Panc1 (cell line): ENCODE results near the gene CUX1. TPM values are rescaled to one million over a fixed set of nuclear protein-coding genes. Genes with fewer than 3 reads are reported as not detected.

Experiments used
- ATAC-seq: fragments of 200-7000 bp; cut with Tn5 transposase; 2 replicates; pipeline ENCODE4 v1.9.1; 2020; ENCODE audit warnings: mild to moderate bottlenecking, moderate library complexity
- BruUV-seq: library from RNA; stranded (reverse); fragments of 400-500 nt; replicated peaks from 2 replicates; lab custom pipeline; 2021; lab: Mats Ljungman, UMichigan
- CTCF ChIA-PET: fragments of 300-600 bp; sonication (Branson Sonifier 250); formaldehyde crosslinking; loops from one replicate; lab custom pipeline; 2022; ENCODE audit warnings: antibody characterized with exemption; lab: Charles Lee
- POLR2A ChIA-PET: fragments of 300-600 bp; sonication (Branson Sonifier 250); formaldehyde crosslinking; loops from one replicate; lab custom pipeline; 2022; ENCODE audit warnings: antibody characterized with exemption; lab: Charles Lee
- DNase-seq: peaks from one replicate; pipeline ENCODE4 v3.0.0-alpha.2; 2010; ENCODE audit warnings: low read depth, low spot score
- H3K27ac ChIP-seq: 2 replicates; pipeline ENCODE4 v1.5.1; 2011; ENCODE audit warnings: mild to moderate bottlenecking, low read length, inconsistent platforms
- H3K27me3 ChIP-seq: fragments of 200-500 bp; sonication (Bioruptor generic); 2 replicates; pipeline ENCODE4 v1.6.0; 2014; ENCODE audit warnings: low read length, inconsistent platforms; ENCODE audit not compliant: control insufficient read depth, insufficient read depth
- H3K36me3 ChIP-seq: fragments of 200-500 bp; sonication (Bioruptor generic); 2 replicates; pipeline ENCODE4 v1.5.1; 2014; ENCODE audit warnings: inconsistent platforms, mild to moderate bottlenecking, low read length, moderate library complexity; ENCODE audit not compliant: control insufficient read depth, insufficient read depth
- H3K4me1 ChIP-seq: 2 replicates; pipeline ENCODE4 v1.5.1; 2011; ENCODE audit warnings: inconsistent platforms, mild to moderate bottlenecking, low read length, moderate library complexity; ENCODE audit not compliant: control insufficient read depth, insufficient read depth
- H3K4me3 ChIP-seq, 2 experiments: 2 replicates each; pipeline ENCODE4 v1.5.1; 2011 to 2012; ENCODE audit warnings: low read depth in 2 of 2, low read length in 2 of 2, mild to moderate bottlenecking in 2 of 2, inconsistent platforms in 1 of 2, moderate library complexity in 1 of 2
- H3K9me3 ChIP-seq: fragments of 200-500 bp; sonication (Bioruptor generic); 2 replicates; pipeline ENCODE4 v1.5.1; 2014; ENCODE audit warnings: low read depth, mild to moderate bottlenecking, inconsistent platforms, low read length, moderate library complexity; ENCODE audit not compliant: control insufficient read depth, insufficient read depth
- POLR2AphosphoS5 ChIP-seq: IDR thresholded peaks from 2 replicates; pipeline ENCODE4 v1.6.1; 2012; ENCODE audit warnings: mild to moderate bottlenecking, low read depth, low read length, moderate library complexity
- SIN3A ChIP-seq: IDR thresholded peaks from 2 replicates; pipeline ENCODE4 v1.6.1; 2012; ENCODE audit warnings: low read depth, mild to moderate bottlenecking, low read length, moderate library complexity, borderline replicate concordance; ENCODE audit not compliant: insufficient read depth
- TCF7L2 ChIP-seq: IDR thresholded peaks from 2 replicates; pipeline ENCODE4 v1.6.1; 2011; ENCODE audit warnings: mild to moderate bottlenecking, low read depth, low read length, inconsistent platforms
- in situ Hi-C: cut with HindIII; loops from 2 replicates; pipeline ENCODE4 v1.10.0; 2016; ENCODE audit warnings: low sequenced_read_pairs, low pct_unique_long_range_greater_than_20kb
- intact Hi-C: fragments of 100-400 bp; cut with micrococcal nuclease; formaldehyde crosslinking; loops from one replicate; pipeline ENCODE4 v1.10.0; 2022; ENCODE audit not compliant: unreplicated experiment
- total RNA-seq: library from RNA; stranded (reverse); gene quantifications from one replicate; pipeline ENCODE4 v1.2.1, GENCODE V29; 2021; ENCODE audit not compliant: unreplicated experiment
- TF ChIP-seq, protein P1 (sequence below), 2 experiments: IDR thresholded peaks; 2 replicates each; pipeline ENCODE4 v1.6.1; 2011 to 2012; ENCODE audit warnings: low read depth in 2 of 2, control low read depth in 1 of 2, low read length in 1 of 2, mild to moderate bottlenecking in 1 of 2, moderate library complexity in 1 of 2; ENCODE audit not compliant: insufficient read depth in 1 of 2
- TF ChIP-seq, protein P2 (sequence below): fragments of 450-650 bp; IDR thresholded peaks from 2 replicates; pipeline ENCODE4 v1.5.1; 2017; ENCODE audit warnings: mild to moderate bottlenecking

The CUX1 gene
- total RNA-seq, 1 experiment from 2014 or later, result 50.9 TPM

DNA sequence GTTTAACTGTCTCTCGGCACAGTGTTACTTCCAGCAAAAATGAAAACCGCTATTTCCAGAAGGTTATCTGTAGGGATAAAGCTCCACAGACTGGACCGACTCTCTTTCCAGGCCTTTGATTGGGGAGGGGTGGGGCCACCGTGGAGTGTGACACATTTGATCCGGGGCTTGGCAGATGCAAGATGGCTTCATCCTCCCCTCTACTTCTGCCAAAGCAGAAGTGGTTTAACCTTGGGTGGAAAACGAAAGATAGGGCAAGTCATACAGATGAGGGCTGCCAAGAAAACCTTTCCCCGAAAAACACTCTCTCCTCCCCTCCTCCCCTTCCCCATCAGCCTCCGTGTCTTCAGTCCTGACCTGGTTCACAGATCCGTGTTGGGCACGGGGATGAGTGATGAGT lies 329.6 kb downstream of the CUX1 start:
- ChIA-PET POLR2A (no interaction called here), CTCF (interaction anchor here (0.5 kb wide), 1 partner anchor 128 kb away, joined by 3 read pairs; no protein-coding TSS in a partner anchor)
- H3K4me1 ChIP-seq, result no peaks in the 10 kb centered on the region
- TF ChIP-seq, protein P1, sequence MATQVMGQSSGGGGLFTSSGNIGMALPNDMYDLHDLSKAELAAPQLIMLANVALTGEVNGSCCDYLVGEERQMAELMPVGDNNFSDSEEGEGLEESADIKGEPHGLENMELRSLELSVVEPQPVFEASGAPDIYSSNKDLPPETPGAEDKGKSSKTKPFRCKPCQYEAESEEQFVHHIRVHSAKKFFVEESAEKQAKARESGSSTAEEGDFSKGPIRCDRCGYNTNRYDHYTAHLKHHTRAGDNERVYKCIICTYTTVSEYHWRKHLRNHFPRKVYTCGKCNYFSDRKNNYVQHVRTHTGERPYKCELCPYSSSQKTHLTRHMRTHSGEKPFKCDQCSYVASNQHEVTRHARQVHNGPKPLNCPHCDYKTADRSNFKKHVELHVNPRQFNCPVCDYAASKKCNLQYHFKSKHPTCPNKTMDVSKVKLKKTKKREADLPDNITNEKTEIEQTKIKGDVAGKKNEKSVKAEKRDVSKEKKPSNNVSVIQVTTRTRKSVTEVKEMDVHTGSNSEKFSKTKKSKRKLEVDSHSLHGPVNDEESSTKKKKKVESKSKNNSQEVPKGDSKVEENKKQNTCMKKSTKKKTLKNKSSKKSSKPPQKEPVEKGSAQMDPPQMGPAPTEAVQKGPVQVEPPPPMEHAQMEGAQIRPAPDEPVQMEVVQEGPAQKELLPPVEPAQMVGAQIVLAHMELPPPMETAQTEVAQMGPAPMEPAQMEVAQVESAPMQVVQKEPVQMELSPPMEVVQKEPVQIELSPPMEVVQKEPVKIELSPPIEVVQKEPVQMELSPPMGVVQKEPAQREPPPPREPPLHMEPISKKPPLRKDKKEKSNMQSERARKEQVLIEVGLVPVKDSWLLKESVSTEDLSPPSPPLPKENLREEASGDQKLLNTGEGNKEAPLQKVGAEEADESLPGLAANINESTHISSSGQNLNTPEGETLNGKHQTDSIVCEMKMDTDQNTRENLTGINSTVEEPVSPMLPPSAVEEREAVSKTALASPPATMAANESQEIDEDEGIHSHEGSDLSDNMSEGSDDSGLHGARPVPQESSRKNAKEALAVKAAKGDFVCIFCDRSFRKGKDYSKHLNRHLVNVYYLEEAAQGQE (IDR thresholded peaks at IDR 0.05; ENCODE audit: insufficient read depth in 1 of 2, low read depth in 2 of 2, low read length in 1 of 2), result no peak
- TF ChIP-seq POLR2AphosphoS5 (no peak), TCF7L2 (no peak), SIN3A (no peak)
- TF ChIP-seq, protein P2, sequence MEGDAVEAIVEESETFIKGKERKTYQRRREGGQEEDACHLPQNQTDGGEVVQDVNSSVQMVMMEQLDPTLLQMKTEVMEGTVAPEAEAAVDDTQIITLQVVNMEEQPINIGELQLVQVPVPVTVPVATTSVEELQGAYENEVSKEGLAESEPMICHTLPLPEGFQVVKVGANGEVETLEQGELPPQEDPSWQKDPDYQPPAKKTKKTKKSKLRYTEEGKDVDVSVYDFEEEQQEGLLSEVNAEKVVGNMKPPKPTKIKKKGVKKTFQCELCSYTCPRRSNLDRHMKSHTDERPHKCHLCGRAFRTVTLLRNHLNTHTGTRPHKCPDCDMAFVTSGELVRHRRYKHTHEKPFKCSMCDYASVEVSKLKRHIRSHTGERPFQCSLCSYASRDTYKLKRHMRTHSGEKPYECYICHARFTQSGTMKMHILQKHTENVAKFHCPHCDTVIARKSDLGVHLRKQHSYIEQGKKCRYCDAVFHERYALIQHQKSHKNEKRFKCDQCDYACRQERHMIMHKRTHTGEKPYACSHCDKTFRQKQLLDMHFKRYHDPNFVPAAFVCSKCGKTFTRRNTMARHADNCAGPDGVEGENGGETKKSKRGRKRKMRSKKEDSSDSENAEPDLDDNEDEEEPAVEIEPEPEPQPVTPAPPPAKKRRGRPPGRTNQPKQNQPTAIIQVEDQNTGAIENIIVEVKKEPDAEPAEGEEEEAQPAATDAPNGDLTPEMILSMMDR, result no peak
- no peak overlapping the region for H3K27ac ChIP-seq
- intact Hi-C loops, result no loop called here
- ATAC-seq, result no peak
- no peaks in the 10 kb centered on the region for H3K36me3 ChIP-seq
- H3K4me3 ChIP-seq, result no peak overlapping the region
- no peaks in the 10 kb centered on the region for H3K27me3 ChIP-seq
- BruUV-seq, result no TSS peak
- DNase-seq, result no peak
- in situ Hi-C loops, result no loop called here
- H3K9me3 ChIP-seq, result no peaks in the 10 kb centered on the region

DNA sequence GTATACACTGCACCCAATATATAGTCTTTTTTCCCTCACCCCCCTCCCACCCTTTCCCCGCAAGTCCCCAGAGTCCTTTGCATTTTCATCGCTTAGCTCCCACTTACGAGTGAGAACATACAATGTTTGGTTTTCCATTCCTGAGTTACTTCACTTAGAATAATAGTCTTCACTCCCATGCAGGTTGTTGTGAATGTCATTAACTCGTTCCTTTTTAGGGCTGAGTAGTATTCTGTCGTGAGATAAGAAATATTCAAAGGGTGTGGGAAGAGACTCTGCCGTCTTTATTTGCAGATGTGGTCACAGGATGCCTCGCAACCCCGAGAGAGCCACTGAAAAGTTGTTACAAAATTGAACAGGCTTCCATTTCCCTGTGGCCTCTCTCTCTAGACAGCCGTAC lies 331.4 kb downstream of the CUX1 start:
- DNase-seq, result no peak
- no peak overlapping the region for H3K27ac ChIP-seq
- H3K4me1 ChIP-seq, result no peaks in the 10 kb centered on the region
- ATAC-seq, result no peak
- in situ Hi-C loops, result no loop called here
- BruUV-seq, result no TSS peak
- H3K4me3 ChIP-seq, result no peak overlapping the region
- no peaks in the 10 kb centered on the region for H3K27me3 ChIP-seq
- intact Hi-C loops, result no loop called here
- ChIA-PET POLR2A (interaction anchor here (0.6 kb wide), 1 partner anchor 19 kb away, joined by 9 read pairs; no protein-coding TSS in a partner anchor), CTCF (no interaction called here)
- no peak for TF ChIP-seq TCF7L2
- TF ChIP-seq, protein P1 (IDR thresholded peaks at IDR 0.05; ENCODE audit: insufficient read depth in 1 of 2, low read depth in 2 of 2, low read length in 1 of 2), result no peak
- TF ChIP-seq POLR2AphosphoS5, result no peak
- TF ChIP-seq, protein P2, result no peak
- no peak for TF ChIP-seq SIN3A
- H3K9me3 ChIP-seq, result no peaks in the 10 kb centered on the region
- H3K36me3 ChIP-seq, result no peaks in the 10 kb centered on the region
